Adrenal gland (tissue), 12 donors: ENCODE results near the gene POLR2B. TPM values are rescaled to one million over a fixed set of nuclear protein-coding genes. Genes with fewer than 3 reads are reported as not detected.
A peak's percentile ranks its signal among the peaks of the same experiment; 100 is the strongest.

Experiments
- DNase-seq, 7 donors: peaks; one replicate each; pipeline ENCODE4 v3.0.0-alpha.2; 2019 to 2020
- H3K27ac ChIP-seq, 5 donors: fragments of 200-600 bp; sonication (generic) in 4 of 5; 1 replicate in 3 of 5; 2 replicates in 2 of 5; pipeline versions ENCODE4 v1.5.1 to v1.8.0; 2016 to 2020; ENCODE audit warnings: mild to moderate bottlenecking in 1 of 5
- H3K27me3 ChIP-seq: fragments of 200-600 bp; 2 replicates; pipeline ENCODE4 v1.8.0; 2021
- H3K36me3 ChIP-seq, 2 donors: fragments of 200-600 bp; replicated peaks in 1 of 2; 1 replicate in 1 of 2; 2 replicates in 1 of 2; pipeline versions ENCODE4 v1.5.1 to v1.8.0; 2018 to 2022
- H3K4me1 ChIP-seq, 2 donors: fragments of 200-600 bp; replicated peaks in 1 of 2; 1 replicate in 1 of 2; 2 replicates in 1 of 2; pipeline versions ENCODE4 v1.5.1 to v1.8.0; 2018 to 2021
- H3K4me3 ChIP-seq, 4 donors: fragments of 200-600 bp; sonication (generic) in 3 of 4; one replicate each; pipeline ENCODE4 v1.5.1; 2016 to 2018
- H3K9me3 ChIP-seq, 3 donors: fragments of 200-600 bp; sonication (generic) in 1 of 3; replicated peaks in 1 of 3; 1 replicate in 2 of 3; 2 replicates in 1 of 3; pipeline versions ENCODE4 v1.5.1 to v1.8.0; 2016 to 2021
- CTCF ChIP-seq, 6 experiments: fragments of 450-650 bp in 4 of 6; fragments of 200-600 bp in 2 of 6; sonication (generic) in 1 of 6; IDR thresholded peaks; 1 replicate in 5 of 6; 2 replicates in 1 of 6; pipeline versions ENCODE4 v1.5.1 to v1.8.0; 2016 to 2021; ENCODE audit warnings: antibody characterized with exemption in 6 of 6, mild to moderate bottlenecking in 2 of 6, moderate library complexity in 1 of 6
- POLR2A ChIP-seq, 2 donors: fragments of 450-650 bp; IDR thresholded peaks; one replicate each; pipeline ENCODE4 v1.6.1; 2017; ENCODE audit warnings: antibody characterized with exemption in 2 of 2, mild to moderate bottlenecking in 2 of 2, moderate library complexity in 1 of 2
- WGBS, 4 donors: extraction: QIAGEN DNeasy Blood & Tissue Kit in 2 of 4; methylation state at CpG; one replicate each; pipeline versions ENCODE4 v1.1.5 to v1.1.7; 2013 to 2017; 5-methylcytosine and 5-hydroxymethylcytosine counted together
- intact Hi-C, 2 donors: fragments of 100-400 bp; cut with DNase I; formaldehyde crosslinking; loops; one replicate each; pipeline versions ENCODE4 v1.14.1 to v1.15.0; 2022 to 2023
- polyA plus RNA-seq, 3 donors: library from polyadenylated mRNA; stranded (reverse); fragments of 200-250 nt in 2 of 3; fragments of 350-450 nt in 1 of 3; fragmentation: Illumina TruSeq in 1 of 3; extraction: RNeasy Lipid Tissue Mini Kit (QIAGEN cat#74804) in 1 of 3; gene quantifications; one replicate each; pipeline ENCODE4 v1.2.3, GENCODE V29; 2013 to 2014
- total RNA-seq, 9 donors: library from RNA; depleted of rRNA in 4 of 9; stranded (reverse); fragments of >200 nt in 4 of 9; fragments of 120-200 nt in 1 of 9; fragmentation: NEBNext Ultra II Directional in 1 of 9; extraction: Animal tissue kit (Norgen Biotek cat#: 25700) in 1 of 9; gene quantifications; one replicate each; pipeline versions ENCODE4 v1.1.0 to v1.2.4, GENCODE V29; 2013 to 2023
- donor health status: healthy with polysubstance abuse.
- donor health status: Bipolar disorder and iron deficiency.
- donor health status: DM: yes; HTN: yes; CAD: no.
- donor health status: DM: no; HTN: no; CAD: no.
- donor health status: DM: no; HTN: no; CAD: no.
- donor health status: DM: yes; HTN: yes; CAD: no.

Gene POLR2B
- total and polyA plus RNA-seq, 12 donors, result 21.2 to 126 (median 74.2) TPM

- peaks cover 24 to 41% of the 10 kb centered on the region in 2 donors for H3K4me1 ChIP-seq
- peak in 5 of 7 donors; percentile 27 to 51 (median 45) for DNase-seq
- WGBS, 4 donors, result 0 to 2% (median 1%) methylated on average over 6 to 46 of the region's 46 CpGs
Observed at GRCh38 chr4:56976837-56977320, 1.8 kb upstream of the POLR2B start.

GRCh38 chr4:56977321-56978012, 1.2 kb upstream of the POLR2B start, which contains the start of gene NOA1:
Gene NOA1 (minus strand): TSS chr4:56977606. CDS start chr4:56977585, 21 bp downstream.
- Histone ChIP-seq H3K4me1 (peaks cover 29 to 47% of the 10 kb centered on the region in 2 donors), H3K9me3 (no peaks in the 10 kb centered on the region), H3K27ac (peak within 1 kb of the TSS; percentile 75 to 96 (median 88)), H3K36me3 (peaks cover 0 to 13% of the 10 kb centered on the region in 2 donors), H3K27me3 (no peaks in the 10 kb centered on the region), H3K4me3 (peak within 1 kb of the TSS; percentile 44 to 88 (median 67))
- 0 to 8% (median 1%) methylated on average over 17 to 51 of the region's 51 CpGs for WGBS, 4 donors
- TF ChIP-seq CTCF (IDR thresholded peaks at IDR 0.05), result no peak
- TF ChIP-seq POLR2A (IDR thresholded peaks at IDR 0.05), result peak; percentile 46 to 89
- intact Hi-C loops, result loop anchor here (5.0 kb wide), 3 partner anchors 55 to 70 kb away; partner anchors contain the start of gene REST (in 1 of the 2)
- DNase-seq, result peak; percentile 97 to 100 (median 99)

More at GRCh38 chr4:56976837-56977320, 1.8 kb upstream of the POLR2B start:
- peak overlapping the region; percentile 44 to 88 (median 67) for H3K4me3 ChIP-seq
- no peaks in the 10 kb centered on the region for H3K9me3 ChIP-seq
- intact Hi-C loops, result loop anchor here (5.0 kb wide), 3 partner anchors 55 to 70 kb away; partner anchors contain the start of gene REST (in 1 of the 2)
- no peak for TF ChIP-seq POLR2A (IDR thresholded peaks at IDR 0.05)
- peak in 2 of 6 experiments; percentile 11 to 17 for TF ChIP-seq CTCF (IDR thresholded peaks at IDR 0.05)
- H3K27me3 ChIP-seq, result no peaks in the 10 kb centered on the region
- peak overlapping the region; percentile 61 to 96 (median 88) for H3K27ac ChIP-seq
- peaks cover 0 to 19% of the 10 kb centered on the region in 2 donors for H3K36me3 ChIP-seq

- Histone ChIP-seq H3K4me3 (peak overlapping the region in 3 of 4 donors; percentile 49 to 88 (median 88)), H3K36me3 (no peaks in the 10 kb centered on the region), H3K27me3 (no peaks in the 10 kb centered on the region), H3K9me3 (no peaks in the 10 kb centered on the region), H3K4me1 (peaks cover 30 to 52% of the 10 kb centered on the region in 2 donors), H3K27ac (peak overlapping the region in 4 of 5 donors; percentile 83 to 96 (median 90))
- peak in 4 of 7 donors; percentile 21 to 54 (median 44) for DNase-seq
- WGBS, 4 donors, result 12 to 15% (median 14%) methylated on average over 21 of the region's 21 CpGs
- TF ChIP-seq POLR2A (IDR thresholded peaks at IDR 0.05) (no peak), CTCF (IDR thresholded peaks at IDR 0.05) (no peak)
- intact Hi-C loops, result loop anchor here (5.0 kb wide), 3 partner anchors 57 to 72 kb away; partner anchors contain the start of gene REST (in 1 of the 2)
Observed at GRCh38 chr4:56979421-56980072, 851 bp downstream of the POLR2B start.

GRCh38 chr4:56981795-56982201, 3.1 kb downstream of the POLR2B start:
- intact Hi-C loops, result no loop called here
- Histone ChIP-seq H3K27ac (peak overlapping the region in 1 of 5 donors; percentile 50), H3K4me3 (no peak overlapping the region), H3K36me3 (peaks cover 0 to 12% of the 10 kb centered on the region in 2 donors), H3K4me1 (peaks cover 19 to 36% of the 10 kb centered on the region in 2 donors), H3K27me3 (no peaks in the 10 kb centered on the region), H3K9me3 (no peaks in the 10 kb centered on the region)
- TF ChIP-seq CTCF (IDR thresholded peaks at IDR 0.05) (no peak), POLR2A (IDR thresholded peaks at IDR 0.05) (no peak)
- 55 to 65% (median 59%) methylated on average over 4 of the region's 4 CpGs for WGBS, 4 donors
- DNase-seq, result no peak
